Stimulated activated CD8-positive, alpha-beta memory T cell treated with anti-CD3 and anti-CD28 coated beads, Interleukin-7, amount 100 ng/mL, for 1 hour (primary cell): ENCODE measurements around the gene TMEM47.

Experiments
- DNase-seq, 2 donors: peaks; one replicate each; pipeline ENCODE4 v3.0.0-alpha.2; 2020; ENCODE audit warnings: low read depth in 2 of 2

The TMEM47 gene

GRCh38 chrX:34585561-34585960, 71.5 kb downstream of the TMEM47 start:
- DNase-seq, result no peak

GRCh38 chrX:34584781-34585180, 72.3 kb downstream of the TMEM47 start:
- no peak for DNase-seq

- no peak for DNase-seq
Measured at GRCh38 chrX:34580069-34580468, 77.0 kb downstream of the TMEM47 start.

GRCh38 chrX:34578237-34578636, 78.8 kb downstream of the TMEM47 start:
- DNase-seq, result no peak
